ENCODE measurements around the gene SCUBE2.

SCUBE2 gene

GRCh38 chr11:9073466-9074225 lies 17.8 kb downstream of the SCUBE2 start:
- DNase-seq = no peak

GRCh38 chr11:9072626-9073176 lies 18.7 kb downstream of the SCUBE2 start:
- DNase-seq = no peak

- no peak for DNase-seq
Measured at GRCh38 chr11:9071692-9072091, 19.7 kb downstream of the SCUBE2 start.

- DNase-seq = no peak
Measured at GRCh38 chr11:9070749-9071491, 20.5 kb downstream of the SCUBE2 start.

GRCh38 chr11:9069862-9070470 lies 21.4 kb downstream of the SCUBE2 start:
- no peak for DNase-seq

- no peak for DNase-seq
Measured at GRCh38 chr11:9069256-9069655, 22.1 kb downstream of the SCUBE2 start.

- no peak for DNase-seq
Measured at GRCh38 chr11:9066433-9066925, 24.9 kb downstream of the SCUBE2 start.

GRCh38 chr11:9065607-9066432 lies 25.6 kb downstream of the SCUBE2 start:
- no peak for DNase-seq

- DNase-seq = no peak
Measured at GRCh38 chr11:9061807-9062206, 29.6 kb downstream of the SCUBE2 start.

- no peak for DNase-seq
Measured at GRCh38 chr11:9060700-9061111, 30.7 kb downstream of the SCUBE2 start.

GRCh38 chr11:9059406-9059805 lies 32.0 kb downstream of the SCUBE2 start:
- DNase-seq = no peak

GRCh38 chr11:9057888-9058287 lies 33.5 kb downstream of the SCUBE2 start:
- DNase-seq = no peak

GRCh38 chr11:9057007-9057406 lies 34.4 kb downstream of the SCUBE2 start:
- DNase-seq = peak; percentile 64

GRCh38 chr11:9056467-9056866 lies 34.9 kb downstream of the SCUBE2 start:
- no peak for DNase-seq

- DNase-seq = no peak
Measured at GRCh38 chr11:9053316-9054035, 37.9 kb downstream of the SCUBE2 start.

GRCh38 chr11:9052316-9052715 lies 39.1 kb downstream of the SCUBE2 start:
- DNase-seq = no peak

- no peak for DNase-seq
Measured at GRCh38 chr11:9049959-9050358, 41.4 kb downstream of the SCUBE2 start.

- no peak for DNase-seq
Measured at GRCh38 chr11:9047964-9048523, 43.4 kb downstream of the SCUBE2 start.

- no peak for DNase-seq
Measured at GRCh38 chr11:9046481-9046880, 44.9 kb downstream of the SCUBE2 start.

- DNase-seq = no peak
Measured at GRCh38 chr11:9042488-9042887, 48.9 kb downstream of the SCUBE2 start.

GRCh38 chr11:9041747-9042146 lies 49.7 kb downstream of the SCUBE2 start:
- no peak for DNase-seq

GRCh38 chr11:9040410-9040809 lies 51.0 kb downstream of the SCUBE2 start:
- no peak for DNase-seq
